ENCODE results near the gene FBXW9.

DNA sequence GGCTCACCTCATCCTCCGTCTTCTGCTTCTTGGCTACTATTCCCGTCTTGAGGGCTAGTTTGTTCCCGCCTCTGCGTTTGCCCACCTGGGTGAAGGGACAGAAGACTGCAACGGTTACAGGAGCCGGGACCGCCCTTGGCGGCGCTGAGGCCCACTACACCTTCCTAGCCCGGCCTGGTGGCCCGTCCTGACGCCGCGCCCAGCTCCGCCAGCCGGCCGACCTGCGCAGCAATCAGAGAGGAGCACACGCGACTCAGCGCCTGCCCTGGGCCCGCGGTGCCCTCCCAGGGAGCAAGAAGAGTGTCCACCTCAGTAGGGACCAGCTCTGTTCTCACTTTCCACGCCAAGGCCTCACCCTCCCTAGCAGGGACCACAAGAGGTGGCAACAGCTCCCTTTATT is 34.9 kb upstream of the FBXW9 start:
- TF ChIP-seq, protein P1, sequence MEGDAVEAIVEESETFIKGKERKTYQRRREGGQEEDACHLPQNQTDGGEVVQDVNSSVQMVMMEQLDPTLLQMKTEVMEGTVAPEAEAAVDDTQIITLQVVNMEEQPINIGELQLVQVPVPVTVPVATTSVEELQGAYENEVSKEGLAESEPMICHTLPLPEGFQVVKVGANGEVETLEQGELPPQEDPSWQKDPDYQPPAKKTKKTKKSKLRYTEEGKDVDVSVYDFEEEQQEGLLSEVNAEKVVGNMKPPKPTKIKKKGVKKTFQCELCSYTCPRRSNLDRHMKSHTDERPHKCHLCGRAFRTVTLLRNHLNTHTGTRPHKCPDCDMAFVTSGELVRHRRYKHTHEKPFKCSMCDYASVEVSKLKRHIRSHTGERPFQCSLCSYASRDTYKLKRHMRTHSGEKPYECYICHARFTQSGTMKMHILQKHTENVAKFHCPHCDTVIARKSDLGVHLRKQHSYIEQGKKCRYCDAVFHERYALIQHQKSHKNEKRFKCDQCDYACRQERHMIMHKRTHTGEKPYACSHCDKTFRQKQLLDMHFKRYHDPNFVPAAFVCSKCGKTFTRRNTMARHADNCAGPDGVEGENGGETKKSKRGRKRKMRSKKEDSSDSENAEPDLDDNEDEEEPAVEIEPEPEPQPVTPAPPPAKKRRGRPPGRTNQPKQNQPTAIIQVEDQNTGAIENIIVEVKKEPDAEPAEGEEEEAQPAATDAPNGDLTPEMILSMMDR (IDR thresholded peaks at IDR 0.05 in 8 of 11, conservative IDR thresholded peaks at IDR 0.05 in 3 of 11) = no peak
- no peak for TF ChIP-seq POLR2A (IDR thresholded peaks at IDR 0.05)
